Activated CD4-positive, CD25-positive, alpha-beta regulatory T cell treated with anti-CD3 and anti-CD28 coated beads, Interleukin-2, amount 50 U/mL, for 24 hours (primary cell): Measurements from ENCODE around the gene ZBTB24.
A peak's percentile ranks its signal among the peaks of the same experiment; 100 is the strongest.

Experiments
- ATAC-seq, 2 donors: fragments of 150-1000 bp; cut with Tn5 transposase; one replicate each; pipeline ENCODE4 v1.10.0; 2021; ENCODE audit warnings: mild to moderate bottlenecking in 1 of 2, moderate library complexity in 1 of 2

ZBTB24 gene

DNA sequence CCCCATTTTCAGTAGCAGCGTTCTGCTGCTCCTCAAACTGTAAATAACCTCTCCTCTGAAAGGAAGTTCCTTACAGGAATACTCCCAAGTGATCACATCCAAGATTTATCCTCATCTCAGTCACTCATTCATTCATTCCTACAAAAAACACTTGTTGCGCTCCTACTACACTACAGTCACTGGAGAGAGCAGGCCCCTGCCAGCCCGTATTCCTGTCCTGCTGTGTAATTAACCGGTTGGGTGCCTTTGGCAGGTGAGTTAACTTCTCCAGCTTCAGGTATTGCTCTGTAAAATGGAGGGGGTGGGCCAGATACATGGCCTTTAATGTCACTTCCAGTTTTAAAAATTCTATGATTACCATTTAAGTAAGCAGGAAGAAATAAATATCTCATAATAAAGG, 15.0 kb upstream of the ZBTB24 start:
- ATAC-seq = no peak

DNA sequence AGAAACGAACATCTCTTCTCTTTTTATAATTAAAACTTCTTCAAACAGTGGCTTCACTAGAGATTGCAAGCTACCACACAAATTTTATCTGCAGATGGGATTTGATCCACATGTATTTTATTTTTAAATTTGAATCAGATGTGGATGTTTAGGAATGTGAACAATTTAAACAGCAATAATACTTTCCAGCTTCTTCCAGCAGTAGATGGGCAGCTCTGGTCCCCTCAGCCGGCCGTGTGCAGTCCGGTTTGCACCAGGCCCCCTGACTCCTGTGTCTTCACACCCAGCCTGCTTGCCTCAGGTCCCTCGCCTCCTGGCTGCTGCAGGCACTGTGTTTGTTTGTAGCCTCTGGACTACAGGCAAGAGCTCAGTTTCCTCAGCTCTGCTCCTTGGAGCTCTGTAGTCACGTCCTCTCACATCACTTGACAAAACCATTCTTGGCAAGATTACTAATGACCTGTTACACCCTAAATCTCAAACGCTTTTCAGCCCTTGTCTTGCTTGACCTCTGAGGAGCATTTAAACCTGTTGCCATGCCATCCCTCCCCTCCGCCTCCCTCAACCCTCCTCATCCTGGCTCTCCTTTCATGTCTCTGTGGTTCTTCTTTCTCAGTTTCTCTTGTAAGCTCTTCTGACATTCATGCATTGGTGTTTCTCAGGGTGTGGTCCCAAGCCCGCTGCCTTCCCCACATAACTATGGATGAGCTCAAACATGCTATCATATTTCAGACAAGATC, 13.2 kb upstream of the ZBTB24 start:
- no peak for ATAC-seq

DNA sequence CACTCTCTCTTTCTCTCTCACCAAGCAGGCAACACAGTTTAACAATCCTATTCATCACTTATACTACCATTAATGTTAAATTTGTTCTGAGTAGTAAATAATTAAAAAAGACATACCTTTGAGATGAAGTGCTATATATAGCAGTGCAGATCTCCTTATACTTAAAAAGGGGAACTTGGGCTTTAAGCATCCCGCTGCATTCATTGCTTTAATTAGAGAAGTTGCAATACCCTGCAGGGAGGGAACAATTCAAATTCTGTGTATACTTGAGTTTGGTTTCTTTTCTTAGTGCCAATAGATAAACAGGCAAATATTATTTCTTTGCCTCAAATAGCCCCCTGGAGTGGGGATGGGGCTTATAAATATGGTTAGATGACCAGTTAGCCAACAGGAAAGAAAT, 10.8 kb upstream of the ZBTB24 start:
- no peak for ATAC-seq

DNA sequence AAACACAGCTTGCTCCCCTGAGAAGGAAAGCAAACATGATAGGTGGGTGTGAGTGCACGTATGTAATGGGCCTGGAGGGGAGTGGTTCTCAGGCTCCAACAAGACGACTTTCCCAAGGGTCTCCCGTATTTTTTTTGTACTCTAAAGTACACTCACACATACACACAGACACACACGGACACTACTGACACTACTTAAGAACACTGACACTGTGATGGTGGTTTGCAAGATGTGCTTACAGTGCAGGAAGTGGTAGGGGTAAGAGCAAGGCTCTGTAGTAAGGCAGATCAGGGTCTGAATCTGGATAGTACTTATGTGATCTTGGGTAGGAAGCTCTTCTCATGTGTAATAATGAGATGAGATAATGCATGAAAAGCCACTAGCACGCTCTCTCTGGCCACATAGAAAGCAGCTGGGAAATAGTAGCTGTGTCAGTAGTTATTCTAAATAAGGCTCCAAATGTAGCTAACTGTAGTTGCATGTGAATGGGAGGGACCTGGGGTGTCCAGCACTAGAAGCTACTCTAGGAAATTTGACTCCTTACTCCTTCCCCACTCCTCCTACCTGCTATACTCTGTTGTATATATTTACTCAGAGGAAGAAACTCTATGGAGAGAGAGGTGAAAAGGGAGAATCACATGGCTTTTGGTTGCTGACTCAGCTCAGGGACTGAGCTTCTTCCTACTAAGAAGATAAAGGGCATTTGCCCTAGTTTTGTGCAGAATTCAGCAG, 8.4 kb upstream of the ZBTB24 start:
- peak; percentile 83 to 92 for ATAC-seq

DNA sequence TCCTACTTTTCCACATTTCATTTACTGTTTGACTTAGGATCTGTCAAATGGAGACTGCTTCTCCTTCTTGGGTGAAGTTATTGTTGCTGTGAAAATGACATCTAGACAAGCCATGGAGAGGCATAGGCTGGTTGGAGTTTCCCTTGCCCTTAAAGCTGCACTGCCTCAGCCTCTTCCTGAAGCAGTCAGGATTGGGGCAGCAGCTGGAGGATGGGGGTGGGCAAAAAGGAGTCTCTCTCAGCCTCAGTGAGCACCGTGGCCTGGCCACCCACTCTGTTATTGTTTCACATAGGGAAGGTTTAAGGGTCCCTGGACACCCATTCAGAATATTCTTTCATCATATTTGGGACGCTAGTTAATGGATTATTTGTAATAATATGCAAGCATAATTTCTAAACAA, 7.7 kb upstream of the ZBTB24 start:
- ATAC-seq = no peak

DNA sequence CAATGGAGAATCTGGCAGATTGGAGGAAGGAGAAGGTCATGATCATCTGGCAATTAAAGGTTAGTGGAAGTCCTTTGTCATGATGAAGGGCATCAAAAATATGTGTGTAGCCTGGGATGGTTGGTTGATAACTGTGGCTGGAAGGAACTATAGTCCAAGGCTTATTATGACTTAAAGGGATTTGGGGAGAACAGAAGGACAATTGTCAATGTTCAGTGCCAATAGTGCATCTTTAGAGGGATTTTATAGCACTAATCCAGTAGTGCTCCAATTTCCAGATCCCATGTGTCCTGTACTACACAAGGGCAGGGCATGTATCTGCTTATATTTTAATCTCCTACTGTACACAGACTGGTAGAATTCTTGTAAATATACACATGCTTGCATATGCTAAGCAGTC, 5.0 kb upstream of the ZBTB24 start:
- ATAC-seq = no peak

DNA sequence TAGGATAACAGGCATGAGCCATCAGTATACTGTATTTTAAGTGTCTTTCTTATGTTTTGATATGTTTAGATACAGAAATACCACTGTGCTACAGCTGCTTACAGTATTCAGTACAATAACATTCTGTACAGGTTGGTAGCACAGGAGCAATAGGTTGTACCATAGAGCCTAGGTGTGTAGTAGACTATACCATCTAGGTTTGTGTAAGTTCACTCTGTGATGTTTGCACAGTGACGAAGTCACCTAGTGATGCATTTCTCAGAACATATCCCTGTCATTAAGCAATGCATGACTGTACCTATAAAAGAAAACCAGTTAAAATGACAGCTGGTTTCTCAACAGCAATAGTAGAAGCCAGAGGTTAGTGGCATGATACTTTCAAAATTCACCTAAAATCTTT, 3.0 kb upstream of the ZBTB24 start:
- ATAC-seq = peak; percentile 11 to 18

DNA sequence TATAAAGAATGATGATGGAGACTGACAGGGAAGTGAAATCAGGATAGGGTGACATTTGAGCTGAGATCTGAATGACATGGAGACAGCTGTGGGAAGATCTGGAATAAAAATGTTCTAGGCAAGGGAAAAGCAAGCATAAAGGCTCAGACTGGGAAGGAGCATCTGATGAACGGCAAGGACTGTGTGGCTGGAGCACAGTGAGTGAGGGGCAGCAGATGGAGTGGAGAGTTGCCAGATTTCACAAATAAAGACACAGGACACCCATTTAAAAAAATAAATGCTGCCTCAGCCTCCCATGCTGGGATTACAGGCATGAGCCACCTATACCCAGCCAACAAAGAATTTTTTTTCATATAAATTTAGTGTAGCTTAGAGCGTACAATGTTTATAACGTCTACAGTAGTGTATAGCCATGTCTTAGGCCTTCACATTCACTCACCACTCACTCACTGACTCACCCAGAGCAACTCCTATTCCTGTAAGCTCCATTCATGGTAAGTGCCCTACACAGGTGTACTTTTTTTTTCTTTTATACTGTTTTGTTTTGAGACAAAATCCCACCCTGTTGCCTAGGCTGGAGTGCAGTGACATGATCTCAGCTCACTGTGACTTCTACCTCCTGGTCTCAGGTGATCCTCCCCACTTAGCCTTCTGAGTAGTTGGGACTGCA, 2.4 kb upstream of the ZBTB24 start:
- ATAC-seq = no peak

DNA sequence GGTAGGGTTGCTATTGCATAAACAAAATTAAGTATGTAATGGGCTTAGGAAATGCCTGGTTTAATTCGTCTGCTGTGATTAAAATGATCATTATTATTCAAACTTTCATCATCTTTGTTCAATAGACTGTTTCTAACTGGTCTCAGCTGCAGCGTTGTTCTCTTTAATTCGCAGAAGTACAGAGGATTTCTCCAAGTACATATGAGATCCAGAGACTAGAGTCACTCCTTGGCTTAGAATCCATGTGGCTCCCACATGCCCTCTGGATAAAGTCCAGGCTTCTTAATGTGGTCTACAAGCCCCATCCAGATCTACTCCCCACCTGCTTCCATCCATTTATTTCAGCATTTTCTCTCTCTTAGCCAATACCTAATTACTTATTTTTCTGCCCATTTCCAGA, 1.1 kb upstream of the ZBTB24 start:
- ATAC-seq = no peak

DNA sequence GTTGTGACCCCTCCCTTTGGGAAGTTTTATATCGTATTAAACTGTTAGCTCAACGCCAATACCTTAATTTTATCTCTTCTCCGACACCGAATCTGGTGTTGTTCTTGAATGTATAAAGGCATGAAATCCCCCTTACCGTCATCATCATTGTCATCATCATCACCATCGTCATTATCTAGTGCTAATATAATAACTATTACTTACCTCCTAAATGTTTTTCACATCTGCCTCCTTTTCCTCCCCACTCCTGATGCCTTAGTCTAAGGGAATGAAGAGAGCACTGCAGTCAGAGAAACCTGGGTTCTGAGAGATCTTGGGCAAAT, 677 bp upstream of the ZBTB24 start:
- ATAC-seq = peak; percentile 5 to 9

DNA sequence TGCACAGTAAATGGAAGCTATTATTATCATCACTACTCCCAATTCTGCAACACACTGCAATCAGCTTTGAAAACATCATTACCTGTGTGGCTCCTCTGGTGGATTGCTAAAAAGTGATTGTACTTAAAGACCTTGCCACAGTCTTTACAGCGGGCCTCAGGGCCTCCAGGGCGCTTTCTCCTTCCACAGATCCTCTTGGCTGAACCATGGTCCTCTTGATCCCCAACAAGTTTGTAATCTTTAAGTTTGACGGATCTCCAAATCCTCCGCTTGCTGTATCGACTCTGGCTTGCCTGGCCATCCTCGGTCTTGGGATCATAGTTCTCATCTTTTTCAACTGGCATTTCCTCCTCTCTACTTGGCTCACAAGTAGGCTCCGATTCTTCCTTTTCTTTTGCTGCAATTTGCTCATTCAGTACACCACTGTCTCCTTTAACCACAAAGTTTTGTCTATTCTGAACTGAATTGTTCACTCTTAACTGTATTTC, 2.0 kb downstream of the ZBTB24 start:
- no peak for ATAC-seq

DNA sequence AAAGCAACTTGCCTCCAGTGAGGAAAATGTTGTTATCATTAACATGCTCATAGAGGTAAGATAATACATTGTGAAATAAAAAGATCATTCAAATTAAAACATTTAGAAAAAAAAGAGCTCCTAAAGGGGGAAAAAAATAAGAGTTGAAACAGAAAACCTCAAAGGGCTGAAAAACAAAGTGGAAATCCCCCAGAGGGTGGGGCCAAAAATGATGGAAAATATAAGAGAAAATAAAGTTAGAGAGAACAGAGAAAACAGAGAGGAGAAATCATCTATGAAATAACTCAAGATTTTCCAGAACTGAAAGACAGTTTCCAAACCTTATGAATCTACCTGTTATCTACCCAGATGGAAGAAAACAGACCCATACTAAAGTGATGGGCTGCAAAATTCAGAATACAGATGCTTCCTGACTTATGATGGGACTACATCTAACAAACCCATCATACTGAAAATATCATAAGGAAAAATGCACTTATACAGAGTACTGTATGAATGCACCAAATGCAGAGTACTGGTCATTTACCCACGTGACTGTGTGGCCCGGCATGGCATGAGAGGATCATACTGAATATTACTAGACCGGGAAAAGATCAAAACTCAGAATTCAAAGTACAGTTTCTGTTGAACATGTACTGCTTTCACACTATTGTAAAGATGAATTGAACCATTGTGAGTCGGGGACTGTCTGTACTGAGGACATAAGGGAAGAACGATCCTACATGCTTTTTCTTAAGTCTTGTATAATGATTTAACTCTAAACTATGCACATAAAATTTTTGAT, 4.0 kb downstream of the ZBTB24 start:
- no peak for ATAC-seq

DNA sequence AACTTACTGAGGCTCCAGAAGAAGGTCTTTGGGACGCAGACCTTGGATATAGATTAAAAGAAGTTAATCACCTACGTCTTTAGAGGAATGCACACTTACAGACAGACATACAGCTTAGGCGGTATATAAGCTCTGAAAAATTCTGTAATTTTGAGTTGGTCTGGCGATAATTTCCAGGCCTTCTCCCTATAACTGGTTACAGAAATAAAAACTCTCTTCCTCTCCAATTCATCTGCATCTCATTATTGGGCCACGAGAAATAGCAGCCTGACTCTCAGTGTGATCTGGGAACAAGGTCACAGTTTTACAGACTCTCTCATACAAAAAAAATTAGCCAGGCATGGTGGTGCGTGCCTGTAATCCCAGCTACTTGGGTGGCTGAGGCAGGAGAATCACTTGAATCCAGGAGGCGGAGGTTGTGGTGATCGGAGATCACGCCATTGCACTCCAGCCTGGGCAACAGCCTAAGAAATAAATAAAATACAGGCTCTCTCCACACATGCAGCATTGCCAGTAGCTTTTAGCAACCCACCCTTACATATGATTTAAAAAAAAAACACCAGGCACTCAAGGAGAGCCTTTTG, 4.7 kb downstream of the ZBTB24 start:
- no peak for ATAC-seq

DNA sequence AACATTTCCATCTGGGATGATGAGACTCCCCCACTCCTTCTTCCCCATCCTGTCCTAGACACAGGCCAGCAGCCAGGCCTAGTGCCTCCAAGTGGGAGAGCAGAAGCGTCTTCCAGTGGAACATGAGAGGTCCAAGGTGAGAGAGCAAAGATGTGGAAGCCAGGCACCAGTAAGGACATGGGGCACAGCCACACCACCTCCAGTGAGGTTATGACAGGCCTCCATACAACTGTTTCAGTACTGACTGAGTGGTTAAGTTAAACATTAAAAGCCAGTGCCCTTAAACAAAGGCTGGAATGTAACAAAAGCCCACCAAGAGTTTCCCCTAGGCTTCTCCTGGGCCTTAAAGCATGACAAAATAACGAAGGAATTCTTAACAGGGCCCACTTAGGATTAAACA, 5.3 kb downstream of the ZBTB24 start:
- no peak for ATAC-seq

DNA sequence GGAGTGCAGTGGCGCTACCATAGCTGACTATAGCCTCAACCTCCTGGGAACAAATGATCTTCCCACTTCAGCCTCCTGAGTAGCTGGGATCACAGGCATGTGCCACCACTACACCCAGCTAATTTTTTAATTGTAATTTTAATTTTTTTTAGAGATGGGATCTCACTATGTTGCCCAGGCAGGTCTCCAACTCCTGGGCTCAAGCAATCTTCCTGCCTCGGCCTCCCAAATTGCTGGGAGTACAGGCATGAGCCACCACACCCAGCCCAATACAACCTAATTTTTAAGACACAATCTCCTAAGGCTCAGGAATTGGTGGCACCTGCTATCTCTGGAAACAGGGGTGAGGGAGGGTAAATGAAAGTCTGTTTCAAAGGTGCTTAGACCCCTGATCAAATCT, 5.8 kb downstream of the ZBTB24 start:
- ATAC-seq = no peak

DNA sequence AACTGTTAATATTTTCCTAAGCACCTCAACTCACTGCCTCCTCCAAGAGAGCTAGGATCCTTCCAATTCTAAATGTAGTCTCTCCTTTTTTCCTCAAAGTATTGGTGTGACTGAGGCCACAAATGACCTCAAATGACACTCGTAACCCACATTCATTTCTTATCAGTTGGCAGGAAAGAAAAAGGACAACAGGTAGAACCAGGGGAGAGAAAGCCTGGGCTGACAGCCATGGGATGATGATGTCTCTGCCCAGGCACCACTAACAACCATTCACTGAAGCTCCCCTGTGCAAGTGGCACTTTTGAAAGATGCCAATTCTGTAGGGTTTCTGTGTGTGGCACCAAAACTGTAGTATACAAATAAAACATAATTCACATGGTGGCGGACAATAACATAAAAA, 7.4 kb downstream of the ZBTB24 start:
- no peak for ATAC-seq

DNA sequence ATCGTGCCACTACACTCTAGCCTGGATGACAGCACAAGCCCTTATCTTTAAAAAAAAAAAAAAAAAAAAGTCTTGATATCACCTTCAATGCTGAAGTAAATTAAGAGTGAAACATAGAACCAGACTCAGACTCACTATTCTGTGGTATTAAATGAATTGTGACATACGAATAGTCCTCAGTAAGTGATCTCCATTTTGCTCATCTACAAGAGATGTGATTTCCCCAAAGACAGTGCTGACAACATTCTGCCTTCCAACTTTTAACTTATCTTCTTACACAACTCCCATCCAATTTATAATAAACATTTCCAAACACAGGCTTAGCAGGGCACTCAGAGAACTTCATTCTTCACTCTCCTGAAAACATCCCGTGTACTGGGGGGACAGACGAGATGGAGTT, 8.0 kb downstream of the ZBTB24 start:
- ATAC-seq = peak; percentile 59 to 71

DNA sequence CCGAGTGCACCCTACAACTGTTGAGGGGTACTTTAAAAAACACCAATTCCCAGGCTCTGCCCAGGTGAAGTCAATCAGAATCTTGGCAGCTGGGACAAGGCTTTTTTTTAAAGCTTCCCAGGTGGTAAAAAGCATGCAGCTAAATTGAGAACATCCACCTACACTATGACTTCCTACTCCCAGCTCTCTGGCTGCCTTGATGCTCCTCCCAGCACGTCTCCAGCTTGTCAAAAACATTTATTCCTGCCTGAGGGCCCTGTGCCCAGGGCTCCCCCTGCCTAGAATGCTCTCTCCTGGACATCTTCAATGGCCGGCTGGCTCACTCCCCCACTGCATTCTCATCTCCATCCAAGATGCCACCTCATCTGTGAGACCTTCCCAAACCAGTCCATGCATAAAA, 9.9 kb downstream of the ZBTB24 start:
- no peak for ATAC-seq

DNA sequence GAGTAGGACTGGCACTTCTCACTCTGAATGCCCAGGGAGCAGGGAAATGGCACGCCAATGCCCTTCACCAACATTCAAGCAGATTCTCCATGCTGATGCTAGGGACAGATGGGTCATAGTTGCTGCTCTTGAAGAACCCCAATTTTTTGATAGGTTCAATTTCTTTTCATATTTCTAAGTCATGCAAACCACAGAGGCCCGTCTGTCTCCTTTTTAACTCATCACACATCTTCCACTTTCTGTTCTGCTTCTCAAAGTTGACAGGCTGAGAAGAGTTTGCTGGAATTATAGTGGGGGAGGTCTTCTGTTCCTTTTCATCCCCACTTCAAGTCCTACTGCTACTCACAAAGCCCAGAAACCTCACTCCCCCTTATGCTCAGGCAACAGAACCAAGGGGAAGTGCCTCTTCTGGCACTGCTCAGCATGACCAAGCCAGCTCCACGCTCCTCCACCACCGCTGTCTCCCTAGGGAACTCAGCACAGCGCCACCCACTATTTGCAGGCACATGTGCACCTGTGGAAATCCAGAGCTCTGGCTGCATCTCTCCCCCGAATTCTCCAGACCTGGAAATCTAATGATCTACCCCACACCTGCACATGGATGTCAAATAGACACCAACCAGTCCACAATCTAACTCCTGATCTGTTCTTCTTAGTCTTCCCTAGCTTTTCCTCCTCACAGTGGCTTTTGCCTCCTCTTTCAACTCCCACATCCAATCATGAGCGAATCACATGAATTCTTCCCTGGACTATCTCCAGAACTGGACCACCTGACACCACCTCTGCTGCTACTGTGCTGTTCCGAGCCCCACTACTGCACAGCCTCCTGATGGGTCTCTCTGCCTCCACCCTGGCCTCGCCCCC, 10.7 kb downstream of the ZBTB24 start:
- ATAC-seq = peak; percentile 58 to 74

DNA sequence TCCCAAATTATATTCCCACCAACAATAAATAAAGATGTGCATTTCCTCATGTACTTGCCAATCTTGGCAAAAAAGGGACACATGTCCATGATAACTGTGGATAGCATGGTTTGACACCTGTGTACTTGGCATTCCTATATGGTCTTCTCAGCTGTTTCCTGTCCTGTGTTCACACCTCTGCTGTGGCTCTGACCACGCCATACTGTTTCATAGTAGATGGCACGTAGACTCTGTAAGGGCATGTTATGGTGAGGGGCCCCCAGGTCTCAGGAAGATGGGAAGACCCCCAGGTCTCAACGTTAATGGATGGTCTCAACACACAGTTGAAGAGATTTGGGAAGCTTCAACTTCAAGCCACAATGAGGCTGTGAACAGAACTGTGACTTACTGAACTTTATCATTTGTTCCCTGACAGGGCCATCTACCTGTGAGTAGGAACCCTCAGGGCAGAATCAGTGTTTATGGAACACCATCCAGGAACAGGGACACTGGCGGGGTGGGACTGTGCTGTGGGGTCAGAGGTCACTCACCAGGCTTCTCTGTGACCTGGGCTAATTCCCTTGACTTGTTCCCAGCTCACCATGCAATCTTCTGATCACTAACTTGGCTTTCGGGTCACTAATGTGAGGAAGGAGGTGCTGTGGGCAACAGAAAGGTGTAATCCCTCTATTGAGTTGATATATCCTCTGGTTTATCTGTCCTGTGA, 11.8 kb downstream of the ZBTB24 start:
- no peak for ATAC-seq

DNA sequence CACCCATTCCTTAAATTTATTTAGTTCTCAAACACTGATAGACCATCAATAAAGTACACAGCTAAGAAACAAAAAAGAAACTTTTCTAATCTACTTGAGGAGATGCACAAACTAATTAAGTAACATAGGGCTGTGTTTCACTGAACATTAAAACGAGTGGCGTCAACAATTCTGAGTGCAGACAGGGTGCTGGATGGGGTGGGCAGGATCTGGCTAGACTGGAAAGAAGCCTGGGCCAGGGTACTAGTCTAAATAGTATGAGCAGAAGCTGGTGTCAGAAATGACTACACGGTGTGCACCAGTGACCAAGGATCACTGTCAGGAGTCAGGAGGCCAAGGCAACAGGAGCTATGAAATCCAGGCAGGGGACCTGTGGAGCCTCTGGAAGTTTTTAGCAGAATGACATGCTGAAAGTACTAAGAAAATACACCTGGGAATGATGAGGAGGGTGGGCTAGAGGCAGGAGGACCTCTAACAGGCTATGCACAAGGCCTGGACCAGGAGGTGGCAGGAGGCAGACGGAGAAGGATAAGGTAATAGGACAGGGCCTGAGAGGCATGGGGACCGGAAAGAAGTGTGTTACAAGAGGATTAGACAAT, 13.3 kb downstream of the ZBTB24 start:
- ATAC-seq = no peak
